HG02840 (cell line): ENCODE results near the gene GNPNAT1.

ENCODE experiments used
- ATAC-seq: cut with Tn5 transposase; IDR thresholded peaks from one replicate; pipeline ENCODE4 v1.9.1; 2021; ENCODE audit warnings: mild to moderate bottlenecking, moderate library complexity, moderate number of reproducible peaks; ENCODE audit not compliant: unreplicated experiment, low FRiP score

Gene GNPNAT1

GRCh38 chr14:52791223-52792096 lies at the start of gene GNPNAT1:
Gene GNPNAT1, minus strand, starts transcription at chr14:52791607. Its CDS starts 6,957 bp downstream, at chr14:52784650.
- ATAC-seq, result peak; percentile 92

- no peak for ATAC-seq
Measured at GRCh38 chr14:52840877-52841276, 49.5 kb upstream of the GNPNAT1 start.

- ATAC-seq, result no peak
Measured at GRCh38 chr14:52837451-52837850, 46.0 kb upstream of the GNPNAT1 start.

GRCh38 chr14:52836063-52836462 lies 44.7 kb upstream of the GNPNAT1 start:
- ATAC-seq, result no peak

GRCh38 chr14:52835122-52835903 lies 43.9 kb upstream of the GNPNAT1 start:
- no peak for ATAC-seq

- no peak for ATAC-seq
Measured at GRCh38 chr14:52834440-52834842, 43.0 kb upstream of the GNPNAT1 start.

- ATAC-seq, result no peak
Measured at GRCh38 chr14:52833891-52834290, 42.5 kb upstream of the GNPNAT1 start.

- ATAC-seq, result no peak
Measured at GRCh38 chr14:52829527-52830185, 38.2 kb upstream of the GNPNAT1 start.

GRCh38 chr14:52827426-52827825 lies 36.0 kb upstream of the GNPNAT1 start:
- ATAC-seq, result no peak

GRCh38 chr14:52825085-52825484 lies 33.7 kb upstream of the GNPNAT1 start:
- ATAC-seq, result no peak

- no peak for ATAC-seq
Measured at GRCh38 chr14:52824462-52824861, 33.1 kb upstream of the GNPNAT1 start.

GRCh38 chr14:52821805-52822250 lies 30.4 kb upstream of the GNPNAT1 start:
- ATAC-seq, result no peak

GRCh38 chr14:52808101-52808500 lies 16.7 kb upstream of the GNPNAT1 start:
- ATAC-seq, result no peak

GRCh38 chr14:52806115-52806514 lies 14.7 kb upstream of the GNPNAT1 start:
- no peak for ATAC-seq

GRCh38 chr14:52802597-52802996 lies 11.2 kb upstream of the GNPNAT1 start:
- no peak for ATAC-seq

- ATAC-seq, result no peak
Measured at GRCh38 chr14:52801014-52801712, 9.8 kb upstream of the GNPNAT1 start.

GRCh38 chr14:52798826-52799225 lies 7.4 kb upstream of the GNPNAT1 start:
- no peak for ATAC-seq

GRCh38 chr14:52797653-52798052 lies 6.2 kb upstream of the GNPNAT1 start:
- no peak for ATAC-seq

GRCh38 chr14:52793061-52793460 lies 1.7 kb upstream of the GNPNAT1 start:
- ATAC-seq, result no peak

GRCh38 chr14:52792097-52792415 lies 649 bp upstream of the GNPNAT1 start:
- ATAC-seq, result no peak
